PC-3 (cell line): ENCODE measurements around the gene ZNF106.

Experiments
- CTCF ChIP-seq: fragments of 300-600 bp; sonication (generic); conservative IDR thresholded peaks from 2 replicates; pipeline ENCODE4 v1.5.1; 2017; ENCODE audit warnings: antibody characterized with exemption, low read depth, mild to moderate bottlenecking, low read length
- EZH2 ChIP-seq: fragments of 300-600 bp; sonication (generic); IDR thresholded peaks from one replicate; pipeline ENCODE4 v1.6.1; 2017; ENCODE audit warnings: antibody characterized with exemption, mild to moderate bottlenecking, low read length; ENCODE audit not compliant: unreplicated experiment
- EZH2phosphoT487 ChIP-seq: fragments of 300-600 bp; sonication (generic); IDR thresholded peaks from 2 replicates; pipeline ENCODE4 v1.6.1; 2018; ENCODE audit warnings: mild to moderate bottlenecking, antibody characterized with exemption, low read length, borderline replicate concordance

DNA sequence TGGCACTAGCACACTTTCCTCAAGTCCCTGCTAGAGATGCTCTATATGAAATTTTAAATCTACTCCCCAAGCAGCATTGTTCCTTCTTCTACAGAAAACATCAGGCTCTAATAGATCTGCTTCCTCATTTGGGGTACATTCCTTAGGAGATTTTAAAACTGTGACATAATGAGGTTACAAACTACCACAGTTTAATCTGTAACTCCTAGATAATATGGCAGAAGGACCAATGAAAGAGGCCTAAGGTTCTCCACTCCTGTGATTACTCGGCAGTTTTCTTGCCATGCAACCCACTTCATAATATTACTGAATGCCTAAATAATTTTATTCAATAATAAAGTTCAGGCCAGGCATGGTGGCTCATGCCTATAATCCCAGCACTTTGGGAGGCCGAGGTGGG is 16.1 kb downstream of the ZNF106 start:
- no peak for TF ChIP-seq CTCF
- no peak for TF ChIP-seq EZH2phosphoT487
- TF ChIP-seq EZH2 = no peak
